ENCODE measurements around the gene MAL. TPM values are rescaled to one million over a fixed set of nuclear protein-coding genes. Genes with fewer than 3 reads are reported as not detected.

MAL gene
- total RNA-seq, 1 experiment from 2014 or later = 0.22 TPM

GRCh38 chr2:95053543-95053942 is 28.0 kb downstream of the MAL start (continued):
- TF ChIP-seq, protein P1, sequence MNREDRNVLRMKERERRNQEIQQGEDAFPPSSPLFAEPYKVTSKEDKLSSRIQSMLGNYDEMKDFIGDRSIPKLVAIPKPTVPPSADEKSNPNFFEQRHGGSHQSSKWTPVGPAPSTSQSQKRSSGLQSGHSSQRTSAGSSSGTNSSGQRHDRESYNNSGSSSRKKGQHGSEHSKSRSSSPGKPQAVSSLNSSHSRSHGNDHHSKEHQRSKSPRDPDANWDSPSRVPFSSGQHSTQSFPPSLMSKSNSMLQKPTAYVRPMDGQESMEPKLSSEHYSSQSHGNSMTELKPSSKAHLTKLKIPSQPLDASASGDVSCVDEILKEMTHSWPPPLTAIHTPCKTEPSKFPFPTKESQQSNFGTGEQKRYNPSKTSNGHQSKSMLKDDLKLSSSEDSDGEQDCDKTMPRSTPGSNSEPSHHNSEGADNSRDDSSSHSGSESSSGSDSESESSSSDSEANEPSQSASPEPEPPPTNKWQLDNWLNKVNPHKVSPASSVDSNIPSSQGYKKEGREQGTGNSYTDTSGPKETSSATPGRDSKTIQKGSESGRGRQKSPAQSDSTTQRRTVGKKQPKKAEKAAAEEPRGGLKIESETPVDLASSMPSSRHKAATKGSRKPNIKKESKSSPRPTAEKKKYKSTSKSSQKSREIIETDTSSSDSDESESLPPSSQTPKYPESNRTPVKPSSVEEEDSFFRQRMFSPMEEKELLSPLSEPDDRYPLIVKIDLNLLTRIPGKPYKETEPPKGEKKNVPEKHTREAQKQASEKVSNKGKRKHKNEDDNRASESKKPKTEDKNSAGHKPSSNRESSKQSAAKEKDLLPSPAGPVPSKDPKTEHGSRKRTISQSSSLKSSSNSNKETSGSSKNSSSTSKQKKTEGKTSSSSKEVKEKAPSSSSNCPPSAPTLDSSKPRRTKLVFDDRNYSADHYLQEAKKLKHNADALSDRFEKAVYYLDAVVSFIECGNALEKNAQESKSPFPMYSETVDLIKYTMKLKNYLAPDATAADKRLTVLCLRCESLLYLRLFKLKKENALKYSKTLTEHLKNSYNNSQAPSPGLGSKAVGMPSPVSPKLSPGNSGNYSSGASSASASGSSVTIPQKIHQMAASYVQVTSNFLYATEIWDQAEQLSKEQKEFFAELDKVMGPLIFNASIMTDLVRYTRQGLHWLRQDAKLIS (CRISPR knock-in tag; IDR thresholded peaks at IDR 0.05; ENCODE audit: borderline replicate concordance) = no peak
- no peak for TF ChIP-seq CREB1 (CRISPR knock-in tag; IDR thresholded peaks at IDR 0.05)
- no peak for TF ChIP-seq IRF2 (CRISPR knock-in tag; IDR thresholded peaks at IDR 0.05; ENCODE audit: borderline replicate concordance, low read depth)
- TF ChIP-seq ATF1 (CRISPR knock-in tag; IDR thresholded peaks at IDR 0.05) = no peak
- TF ChIP-seq ATF6 (CRISPR knock-in tag; IDR thresholded peaks at IDR 0.05) = no peak
- no peak for TF ChIP-seq SMAD4 (CRISPR knock-in tag; IDR thresholded peaks at IDR 0.05)
- no peak for TF ChIP-seq CREM (CRISPR knock-in tag; IDR thresholded peaks at IDR 0.05)
- TF ChIP-seq MXD4 (CRISPR knock-in tag; IDR thresholded peaks at IDR 0.05; ENCODE audit: borderline replicate concordance) = no peak
- TF ChIP-seq ZNF396 (CRISPR knock-in tag; IDR thresholded peaks at IDR 0.05; ENCODE audit: borderline replicate concordance) = no peak
- no peak for TF ChIP-seq ZNF138 (CRISPR knock-in tag; conservative IDR thresholded peaks at IDR 0.05)
- TF ChIP-seq TEAD1 (CRISPR knock-in tag; IDR thresholded peaks at IDR 0.05) = no peak

- POLR2A ChIA-PET = interaction anchor here (1.8 kb wide), 1 partner anchor 68 kb away, joined by 5 read pairs; the partner anchor contains the start of gene MRPS5
- no peak for TF ChIP-seq CREB1 (CRISPR knock-in tag; IDR thresholded peaks at IDR 0.05)
- TF ChIP-seq ZNF138 (CRISPR knock-in tag; conservative IDR thresholded peaks at IDR 0.05) = no peak
- no peak for TF ChIP-seq ZNF219 (CRISPR knock-in tag; IDR thresholded peaks at IDR 0.05; ENCODE audit: borderline replicate concordance)
- TF ChIP-seq, protein P2, sequence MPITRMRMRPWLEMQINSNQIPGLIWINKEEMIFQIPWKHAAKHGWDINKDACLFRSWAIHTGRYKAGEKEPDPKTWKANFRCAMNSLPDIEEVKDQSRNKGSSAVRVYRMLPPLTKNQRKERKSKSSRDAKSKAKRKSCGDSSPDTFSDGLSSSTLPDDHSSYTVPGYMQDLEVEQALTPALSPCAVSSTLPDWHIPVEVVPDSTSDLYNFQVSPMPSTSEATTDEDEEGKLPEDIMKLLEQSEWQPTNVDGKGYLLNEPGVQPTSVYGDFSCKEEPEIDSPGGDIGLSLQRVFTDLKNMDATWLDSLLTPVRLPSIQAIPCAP (CRISPR knock-in tag; IDR thresholded peaks at IDR 0.05) = no peak
- TF ChIP-seq, protein P3, sequence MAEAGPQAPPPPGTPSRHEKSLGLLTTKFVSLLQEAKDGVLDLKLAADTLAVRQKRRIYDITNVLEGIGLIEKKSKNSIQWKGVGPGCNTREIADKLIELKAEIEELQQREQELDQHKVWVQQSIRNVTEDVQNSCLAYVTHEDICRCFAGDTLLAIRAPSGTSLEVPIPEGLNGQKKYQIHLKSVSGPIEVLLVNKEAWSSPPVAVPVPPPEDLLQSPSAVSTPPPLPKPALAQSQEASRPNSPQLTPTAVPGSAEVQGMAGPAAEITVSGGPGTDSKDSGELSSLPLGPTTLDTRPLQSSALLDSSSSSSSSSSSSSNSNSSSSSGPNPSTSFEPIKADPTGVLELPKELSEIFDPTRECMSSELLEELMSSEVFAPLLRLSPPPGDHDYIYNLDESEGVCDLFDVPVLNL (CRISPR knock-in tag; IDR thresholded peaks at IDR 0.05; ENCODE audit: borderline replicate concordance, low read depth) = no peak
- TF ChIP-seq ZNF512 (CRISPR knock-in tag; IDR thresholded peaks at IDR 0.05; ENCODE audit: borderline replicate concordance) = no peak
- no peak for TF ChIP-seq ZNF425 (CRISPR knock-in tag; conservative IDR thresholded peaks at IDR 0.05)
- TF ChIP-seq SOX15 (CRISPR knock-in tag; IDR thresholded peaks at IDR 0.05) = no peak
- no peak for TF ChIP-seq ETV6 (CRISPR knock-in tag; IDR thresholded peaks at IDR 0.05)
- no peak for TF ChIP-seq FOXK1 (CRISPR knock-in tag; IDR thresholded peaks at IDR 0.05)
- TF ChIP-seq ERG (CRISPR knock-in tag; IDR thresholded peaks at IDR 0.05) = no peak
- TF ChIP-seq OVOL2 (CRISPR knock-in tag; IDR thresholded peaks at IDR 0.05; ENCODE audit: borderline replicate concordance) = no peak
Measured at GRCh38 chr2:95054016-95054415, 28.5 kb downstream of the MAL start.

More at GRCh38 chr2:95054016-95054415, 28.5 kb downstream of the MAL start:
- Mint-ChIP-seq H3K4me3 (no peak overlapping the region), H3K27ac (no peak overlapping the region), H3K27me3 (ENCODE audit: low read depth) (peaks cover 4% of the 10 kb centered on the region), H3K36me3 (no peaks in the 10 kb centered on the region), H3K4me1 (peaks cover 5% of the 10 kb centered on the region), H3K9me3 (no peaks in the 10 kb centered on the region)
- CTCF ChIA-PET = interaction anchor here (0.6 to 4.8 kb wide), 38 partner anchors 9 to 193 kb away, joined by 3 to 156 read pairs (median 6); partner anchors contain the start of genes MAL, MRPS5, TEKT4 and ZNF2
- no peak for ATAC-seq
- no peak for DNase-seq (ENCODE audit: low spot score)
